OCI-LY3 (cell line): ENCODE results near the gene FMNL2.

Experiments used
- H2AFZ ChIP-seq: fragments of 200-600, 300-600 bp; shearing (Covaris generic); 2 replicates; pipeline ENCODE4 v1.6.0; 2014; ENCODE audit warnings: antibody characterized with exemption, low read depth, low read length
- H3K27ac ChIP-seq: fragments of 200-600, 300-600 bp; sonication (generic); 2 replicates; pipeline ENCODE4 v1.5.1; 2014; ENCODE audit warnings: mild to moderate bottlenecking, low read length, moderate library complexity, mixed read lengths
- H3K27me3 ChIP-seq: fragments of 200-600, 300-600 bp; sonication (generic); 2 replicates; pipeline ENCODE4 v1.6.1; 2014; ENCODE audit warnings: low read depth, low read length, mixed read lengths
- H3K36me3 ChIP-seq: fragments of 200-600, 300-600 bp; sonication (generic); replicated peaks from 2 replicates; pipeline ENCODE3; 2014; ENCODE audit warnings: low read depth, low read length, mixed read lengths
- H3K4me1 ChIP-seq: fragments of 300-600, 200-600 bp; sonication (generic); 2 replicates; pipeline ENCODE4 v1.6.1; 2014; ENCODE audit warnings: low read length, mixed read lengths
- H3K4me2 ChIP-seq: fragments of 200-600, 300-600 bp; sonication (generic); 2 replicates; pipeline ENCODE4 v1.6.1; 2014; ENCODE audit warnings: low read length, mixed read lengths
- H3K4me3 ChIP-seq: fragments of 300-600, 200-600 bp; sonication (generic); 2 replicates; pipeline ENCODE4 v1.5.1; 2014; ENCODE audit warnings: antibody characterized with exemption, mild to moderate bottlenecking, low read length, moderate library complexity
- H3K79me2 ChIP-seq: fragments of 300-600, 200-600 bp; shearing (Covaris generic); 2 replicates; pipeline ENCODE4 v1.6.1; 2014; ENCODE audit warnings: mild to moderate bottlenecking, low read length, mixed read lengths
- H3K9ac ChIP-seq: fragments of 300-600, 200-600 bp; shearing (Covaris generic); 2 replicates; pipeline ENCODE4 v1.6.0; 2014; ENCODE audit warnings: mild to moderate bottlenecking, low read length, moderate library complexity
- H3K9me3 ChIP-seq: fragments of 200-600, 300-600 bp; shearing (Covaris generic); 2 replicates; pipeline ENCODE4 v1.6.1; 2014; ENCODE audit warnings: low read length, mixed read lengths; ENCODE audit not compliant: insufficient read depth
- H4K20me1 ChIP-seq: fragments of 200-600, 300-600 bp; sonication (generic); 2 replicates; pipeline ENCODE4 v1.6.1; 2016; ENCODE audit warnings: low read length, mixed read lengths; ENCODE audit not compliant: insufficient read depth
- CTCF ChIP-seq: fragments of 200-600, 300-600 bp; sonication (generic); IDR thresholded peaks from 2 replicates; pipeline ENCODE4 v1.5.1; 2014; ENCODE audit warnings: antibody characterized with exemption, low read length, low read depth
- EZH2phosphoT487 ChIP-seq: fragments of 200-600 bp; shearing (Covaris generic); IDR thresholded peaks from 2 replicates; pipeline ENCODE4 v1.6.1; 2018; ENCODE audit warnings: antibody characterized with exemption, mixed run types, low read depth

Gene FMNL2

GRCh38 chr2:152632736-152633135 is 297.8 kb downstream of the FMNL2 start:
- H3K9me3 ChIP-seq, result no peaks in the 10 kb centered on the region
- no peaks in the 10 kb centered on the region for H3K79me2 ChIP-seq
- no peaks in the 10 kb centered on the region for H3K4me1 ChIP-seq
- H3K4me2 ChIP-seq, result no peak overlapping the region
- no peak overlapping the region for H2AFZ ChIP-seq
- TF ChIP-seq EZH2phosphoT487 (no peak), CTCF (no peak)
- H3K27me3 ChIP-seq, result no peaks in the 10 kb centered on the region
- H3K9ac ChIP-seq, result no peak overlapping the region
- no peaks in the 10 kb centered on the region for H3K36me3 ChIP-seq
- no peaks in the 10 kb centered on the region for H4K20me1 ChIP-seq
- no peak overlapping the region for H3K4me3 ChIP-seq
- H3K27ac ChIP-seq, result no peak overlapping the region

DNA sequence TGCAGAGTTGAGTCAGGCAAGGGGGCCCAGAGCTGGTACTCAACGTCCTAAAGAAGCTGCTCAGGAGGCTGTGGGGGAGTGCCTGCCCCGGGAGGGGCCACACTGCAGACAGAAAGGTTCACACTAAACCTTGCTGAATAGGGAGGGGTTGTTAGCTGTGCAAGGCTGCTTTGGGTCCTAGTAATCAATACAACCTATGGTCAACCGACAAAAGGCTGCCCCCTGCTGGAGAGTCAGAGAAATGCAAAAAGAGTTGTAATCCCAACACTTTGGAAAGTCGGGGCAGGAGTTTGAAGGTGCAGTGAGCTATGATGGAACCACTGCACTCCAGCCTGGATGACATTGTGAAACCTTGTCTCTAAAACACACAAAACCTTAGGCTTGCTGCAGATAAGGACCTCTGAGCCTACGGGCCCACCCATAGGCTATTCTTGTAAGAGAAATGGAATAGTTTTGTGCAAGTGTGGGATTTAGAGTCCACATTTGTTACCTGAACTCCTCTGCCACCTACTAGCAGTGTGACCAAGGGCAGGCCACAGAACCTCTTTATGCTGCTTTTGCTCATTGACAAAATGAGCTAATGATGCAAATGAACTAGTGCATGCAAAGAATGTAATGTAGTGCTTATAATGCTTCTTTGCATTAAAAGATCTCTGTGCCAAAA is 300.8 kb downstream of the FMNL2 start:
- H3K36me3 ChIP-seq, result no peaks in the 10 kb centered on the region
- H3K27me3 ChIP-seq, result no peaks in the 10 kb centered on the region
- no peak overlapping the region for H3K27ac ChIP-seq
- H3K79me2 ChIP-seq, result no peaks in the 10 kb centered on the region
- TF ChIP-seq CTCF, result peak; percentile 92
- no peak for TF ChIP-seq EZH2phosphoT487
- 0 out of 2 replicates have a peak overlapping the region, but pooled peaks have one; percentile 18 for H3K4me2 ChIP-seq
- H3K4me3 ChIP-seq, result no peak overlapping the region
- H3K9ac ChIP-seq, result no peak overlapping the region
- H4K20me1 ChIP-seq, result no peaks in the 10 kb centered on the region
- H3K4me1 ChIP-seq, result no peaks in the 10 kb centered on the region
- H3K9me3 ChIP-seq, result no peaks in the 10 kb centered on the region
- H2AFZ ChIP-seq, result 0 out of 2 replicates have a peak overlapping the region, but pooled peaks have one; percentile 44

DNA sequence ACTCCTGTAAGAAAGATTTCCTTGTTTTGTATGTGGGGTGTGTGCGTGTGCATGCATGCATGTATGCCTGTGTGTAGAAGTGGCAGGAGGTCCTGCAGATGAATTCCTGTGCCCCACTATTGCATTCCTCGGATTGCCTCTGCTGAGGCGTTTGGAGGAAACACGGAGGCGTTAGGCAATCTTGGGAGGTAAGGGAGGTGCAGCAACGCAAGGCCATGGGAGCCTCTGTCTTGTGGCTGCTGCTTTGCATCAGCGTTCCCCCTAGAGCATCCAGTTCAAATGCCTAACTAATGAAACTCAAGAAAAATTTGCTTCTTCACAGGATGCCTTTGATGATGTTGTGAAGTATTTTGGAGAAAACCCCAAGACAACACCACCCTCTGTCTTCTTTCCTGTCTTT is 302.3 kb downstream of the FMNL2 start:
- H3K9me3 ChIP-seq, result no peaks in the 10 kb centered on the region
- no peak overlapping the region for H3K4me3 ChIP-seq
- H3K79me2 ChIP-seq, result no peaks in the 10 kb centered on the region
- H3K4me1 ChIP-seq, result no peaks in the 10 kb centered on the region
- no peaks in the 10 kb centered on the region for H3K36me3 ChIP-seq
- H3K9ac ChIP-seq, result no peak overlapping the region
- no peaks in the 10 kb centered on the region for H3K27me3 ChIP-seq
- H2AFZ ChIP-seq, result no peak overlapping the region
- no peak overlapping the region for H3K27ac ChIP-seq
- no peak overlapping the region for H3K4me2 ChIP-seq
- TF ChIP-seq EZH2phosphoT487 (no peak), CTCF (no peak)
- no peaks in the 10 kb centered on the region for H4K20me1 ChIP-seq

DNA sequence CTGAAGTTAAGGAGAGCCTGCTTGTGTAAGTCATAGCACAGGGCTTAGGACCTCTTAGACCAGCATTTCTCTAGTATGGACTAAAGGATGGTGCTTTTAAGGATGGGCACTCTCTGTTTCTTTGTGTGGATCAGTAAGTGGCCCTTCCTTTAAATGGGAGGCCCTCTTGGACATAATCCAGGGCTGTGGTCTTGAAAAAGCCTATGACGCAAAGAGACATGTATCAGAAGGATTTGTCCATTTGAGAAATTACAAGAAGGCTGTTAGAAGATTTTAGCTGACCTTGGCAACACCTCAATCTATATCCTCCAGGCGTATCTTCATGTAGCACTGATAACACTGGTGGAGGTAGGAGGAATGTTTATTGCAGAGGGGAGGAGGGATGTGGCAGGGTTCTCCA is 303.1 kb downstream of the FMNL2 start:
- no peak for TF ChIP-seq CTCF
- no peak for TF ChIP-seq EZH2phosphoT487
- H3K79me2 ChIP-seq, result no peaks in the 10 kb centered on the region
- H3K36me3 ChIP-seq, result no peaks in the 10 kb centered on the region
- no peak overlapping the region for H3K4me2 ChIP-seq
- H2AFZ ChIP-seq, result no peak overlapping the region
- H3K4me1 ChIP-seq, result no peaks in the 10 kb centered on the region
- H4K20me1 ChIP-seq, result no peaks in the 10 kb centered on the region
- H3K9ac ChIP-seq, result no peak overlapping the region
- no peak overlapping the region for H3K27ac ChIP-seq
- H3K4me3 ChIP-seq, result no peak overlapping the region
- no peaks in the 10 kb centered on the region for H3K27me3 ChIP-seq
- no peaks in the 10 kb centered on the region for H3K9me3 ChIP-seq
